ENCODE results near the gene TKTL1. TPM values are rescaled to one million over a fixed set of nuclear protein-coding genes. Genes with fewer than 3 reads are reported as not detected.

Gene TKTL1
- total and polyA plus RNA-seq, 8 donors: not detected

GRCh38 chrX:154328646-154329045 lies 33.1 kb downstream of the TKTL1 start:
- Histone ChIP-seq H3K36me3 (no peaks in the 10 kb centered on the region), H3K4me3 (no peak overlapping the region), H3K4me1 (no peaks in the 10 kb centered on the region), H3K27me3 (peaks cover 0 to 3% (median 1%) of the 10 kb centered on the region in 4 donors), H3K9me3 (no peaks in the 10 kb centered on the region), H3K27ac (no peak overlapping the region)
- FAIRE-seq (no peak), ATAC-seq (no peak), DNase-seq (no peak)
- TF ChIP-seq CTCF (IDR thresholded peaks at IDR 0.05): no peak
- intact Hi-C loops (cut with DNase I): no loop called here
- WGBS, 2 donors: 85 to 86% methylated on average over 5 of the region's 5 CpGs

- Histone ChIP-seq H3K4me3 (no peak overlapping the region), H3K4me1 (no peaks in the 10 kb centered on the region), H3K27me3 (peaks cover 0 to 3% (median 1%) of the 10 kb centered on the region in 4 donors), H3K36me3 (no peaks in the 10 kb centered on the region), H3K27ac (no peak overlapping the region), H3K9me3 (no peaks in the 10 kb centered on the region)
- no peak for DNase-seq
- FAIRE-seq: no peak
- WGBS, 2 donors: 81 to 84% methylated on average over 10 of the region's 10 CpGs
- ATAC-seq: no peak
- intact Hi-C loops (cut with DNase I): no loop called here
- no peak for TF ChIP-seq CTCF (IDR thresholded peaks at IDR 0.05)
These were observed 33.7 kb downstream of the TKTL1 start for GRCh38 chrX:154329294-154329693.

GRCh38 chrX:154332561-154332960 lies 37.0 kb downstream of the TKTL1 start:
- whole genome bisulfite sequencing, 2 donors: 85 to 86% methylated on average over 29 of the region's 29 CpGs
- Histone ChIP-seq H3K4me1 (no peaks in the 10 kb centered on the region), H3K27ac (no peak overlapping the region), H3K4me3 (no peak overlapping the region), H3K9me3 (no peaks in the 10 kb centered on the region), H3K27me3 (peaks cover 0 to 11% (median 0%) of the 10 kb centered on the region in 4 donors), H3K36me3 (no peaks in the 10 kb centered on the region)
- no peak for ATAC-seq
- DNase-seq: peak in 1 of 6 donors; percentile 62
- TF ChIP-seq CTCF (IDR thresholded peaks at IDR 0.05): no peak
- no peak for FAIRE-seq
- intact Hi-C loops (cut with DNase I): no loop called here

GRCh38 chrX:154333116-154333515 lies 37.5 kb downstream of the TKTL1 start:
- no peaks in the 10 kb centered on the region for H3K9me3 ChIP-seq
- intact Hi-C loops (cut with DNase I): no loop called here
- FAIRE-seq: no peak
- ATAC-seq: no peak
- no peak overlapping the region for H3K4me3 ChIP-seq
- no peak for DNase-seq
- peaks cover 0 to 11% (median 0%) of the 10 kb centered on the region in 4 donors for H3K27me3 ChIP-seq
- no peak overlapping the region for H3K27ac ChIP-seq
- no peaks in the 10 kb centered on the region for H3K36me3 ChIP-seq
- WGBS, 2 donors: 77 to 79% methylated on average over 9 of the region's 9 CpGs
- H3K4me1 ChIP-seq: no peaks in the 10 kb centered on the region
- no peak for TF ChIP-seq CTCF (IDR thresholded peaks at IDR 0.05)

GRCh38 chrX:154333837-154334271 lies 38.3 kb downstream of the TKTL1 start:
- Histone ChIP-seq H3K4me3 (no peak overlapping the region), H3K36me3 (no peaks in the 10 kb centered on the region), H3K4me1 (no peaks in the 10 kb centered on the region), H3K27ac (no peak overlapping the region), H3K9me3 (no peaks in the 10 kb centered on the region), H3K27me3 (peaks cover 0 to 11% (median 0%) of the 10 kb centered on the region in 4 donors)
- no peak for TF ChIP-seq CTCF (IDR thresholded peaks at IDR 0.05)
- intact Hi-C loops (cut with DNase I): no loop called here
- FAIRE-seq: no peak
- DNase-seq: no peak
- 67 to 76% methylated on average over 6 of the region's 6 CpGs for WGBS, 2 donors
- ATAC-seq: no peak
